A172 (cell line): ENCODE results near the gene HOXD1. TPM values are rescaled to one million over a fixed set of nuclear protein-coding genes. Genes with fewer than 3 reads are reported as not detected.
A peak's percentile ranks its signal among the peaks of the same experiment; 100 is the strongest.

ENCODE experiments used
- DNase-seq: peaks from one replicate; pipeline ENCODE4 v3.0.0-alpha.2; 2015; ENCODE audit warnings: low spot score
- total RNA-seq: library from RNA; depleted of rRNA; stranded (reverse); fragments of >200 nt; shearing (Covaris generic); gene quantifications from 2 replicates; pipeline ENCODE4 v1.2.3, GENCODE V29; 2014

Gene HOXD1
- total RNA-seq, 1 experiment from 2014 or later, result not detected

- no peak for DNase-seq
These were observed 23.0 kb upstream of the HOXD1 start for GRCh38 chr2:176165370-176166050.

GRCh38 chr2:176166272-176166671, 22.2 kb upstream of the HOXD1 start:
- no peak for DNase-seq

DNA sequence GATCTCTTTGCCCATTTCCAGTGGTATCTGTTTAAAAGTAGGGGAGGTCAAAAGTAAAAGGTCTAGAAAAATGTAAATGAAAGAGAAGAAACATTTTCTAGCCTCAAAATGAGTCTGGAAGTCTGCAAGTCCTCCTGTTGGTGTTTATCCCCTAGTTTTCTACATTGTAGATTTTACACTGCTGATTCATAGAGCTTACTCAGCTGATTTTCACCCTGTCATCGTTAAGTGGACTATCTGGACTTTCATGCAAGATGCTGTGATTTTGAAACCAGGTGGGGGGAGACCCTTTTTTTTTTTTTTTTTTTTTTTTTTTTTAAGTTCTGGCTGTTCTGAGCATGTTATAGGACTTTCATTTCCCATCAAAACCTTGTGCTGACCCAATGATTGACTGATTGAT, 21.1 kb upstream of the HOXD1 start:
- no peak for DNase-seq

DNA sequence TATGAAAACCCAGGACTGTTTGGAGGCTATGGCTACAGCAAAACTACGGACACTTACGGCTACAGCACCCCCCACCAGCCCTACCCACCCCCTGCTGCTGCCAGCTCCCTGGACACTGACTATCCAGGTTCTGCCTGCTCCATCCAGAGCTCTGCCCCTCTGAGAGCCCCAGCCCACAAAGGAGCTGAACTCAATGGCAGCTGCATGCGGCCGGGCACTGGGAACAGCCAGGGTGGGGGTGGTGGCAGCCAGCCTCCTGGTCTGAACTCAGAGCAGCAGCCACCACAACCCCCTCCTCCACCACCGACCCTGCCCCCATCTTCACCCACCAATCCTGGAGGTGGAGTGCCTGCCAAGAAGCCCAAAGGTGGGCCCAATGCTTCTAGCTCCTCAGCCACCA, 19.3 kb upstream of the HOXD1 start:
- DNase-seq, result no peak

DNA sequence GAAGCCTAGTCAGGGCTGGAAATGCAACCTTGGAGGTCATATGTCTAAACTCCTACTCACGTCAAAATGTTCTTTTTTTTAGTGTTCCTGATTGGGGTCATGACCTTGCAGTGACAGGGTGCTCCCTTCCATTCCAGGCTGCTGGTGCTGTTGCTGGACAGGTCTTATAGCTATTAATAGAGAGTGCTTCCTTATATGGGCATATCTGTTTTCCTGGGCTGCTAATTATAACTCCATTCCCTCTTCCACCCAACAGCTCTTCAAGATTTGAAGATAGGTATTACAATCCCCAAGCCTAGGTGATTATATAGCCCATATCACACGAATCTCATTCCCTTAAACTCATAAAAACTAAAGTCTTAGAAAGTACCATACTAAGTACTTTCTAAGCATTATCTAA, 18.8 kb upstream of the HOXD1 start:
- no peak for DNase-seq

GRCh38 chr2:176170602-176171305, 17.7 kb upstream of the HOXD1 start:
- DNase-seq, result no peak

DNA sequence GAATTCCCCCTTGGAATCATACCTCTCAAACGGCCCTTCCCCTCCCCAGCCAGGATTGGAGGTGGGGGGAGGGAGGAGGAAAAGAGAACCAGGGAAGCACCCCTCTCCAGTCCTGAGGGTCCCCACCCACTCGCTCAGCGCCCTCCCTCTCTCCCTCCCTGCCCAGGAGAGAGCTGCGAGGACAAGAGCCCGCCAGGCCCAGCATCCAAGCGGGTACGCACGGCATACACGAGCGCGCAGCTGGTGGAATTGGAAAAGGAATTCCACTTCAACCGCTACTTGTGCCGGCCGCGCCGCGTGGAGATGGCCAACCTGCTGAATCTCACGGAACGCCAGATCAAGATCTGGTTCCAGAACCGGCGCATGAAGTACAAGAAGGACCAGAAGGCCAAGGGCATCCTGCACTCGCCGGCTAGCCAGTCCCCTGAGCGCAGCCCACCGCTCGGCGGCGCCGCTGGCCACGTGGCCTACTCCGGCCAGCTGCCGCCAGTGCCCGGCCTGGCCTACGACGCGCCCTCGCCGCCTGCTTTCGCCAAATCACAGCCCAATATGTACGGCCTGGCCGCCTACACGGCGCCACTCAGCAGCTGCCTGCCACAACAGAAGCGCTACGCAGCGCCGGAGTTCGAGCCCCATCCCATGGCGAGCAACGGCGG, 17.0 kb upstream of the HOXD1 start:
- no peak for DNase-seq

- no peak for DNase-seq
These were observed 16.2 kb upstream of the HOXD1 start for GRCh38 chr2:176172007-176172894.

GRCh38 chr2:176172895-176173566, 15.4 kb upstream of the HOXD1 start:
- DNase-seq, result no peak

GRCh38 chr2:176173567-176174381, 14.7 kb upstream of the HOXD1 start:
- DNase-seq, result no peak

DNA sequence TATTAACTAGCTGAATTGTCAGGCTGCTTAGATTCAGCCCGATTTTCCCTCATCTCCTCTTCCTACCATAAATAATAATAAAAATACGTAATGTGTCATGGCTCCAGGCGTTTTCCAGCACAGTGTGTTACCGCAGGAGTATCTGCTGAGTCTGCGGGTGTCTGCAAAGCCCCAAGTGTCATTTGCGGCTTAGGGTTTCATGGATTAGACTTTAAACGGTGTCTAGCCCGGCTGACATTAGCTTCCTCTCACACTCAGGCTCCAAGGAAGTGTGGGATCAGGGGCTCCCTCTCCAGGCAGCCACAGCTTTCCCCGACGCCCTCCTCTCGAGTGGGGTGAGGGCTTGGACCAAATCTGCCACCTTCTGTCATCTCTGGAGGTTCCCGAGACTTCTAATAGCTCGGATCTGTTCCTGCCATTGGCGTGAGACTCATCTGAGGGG, 14.1 kb upstream of the HOXD1 start:
- DNase-seq, result no peak

GRCh38 chr2:176174824-176175708, 13.4 kb upstream of the HOXD1 start:
- DNase-seq, result no peak

DNA sequence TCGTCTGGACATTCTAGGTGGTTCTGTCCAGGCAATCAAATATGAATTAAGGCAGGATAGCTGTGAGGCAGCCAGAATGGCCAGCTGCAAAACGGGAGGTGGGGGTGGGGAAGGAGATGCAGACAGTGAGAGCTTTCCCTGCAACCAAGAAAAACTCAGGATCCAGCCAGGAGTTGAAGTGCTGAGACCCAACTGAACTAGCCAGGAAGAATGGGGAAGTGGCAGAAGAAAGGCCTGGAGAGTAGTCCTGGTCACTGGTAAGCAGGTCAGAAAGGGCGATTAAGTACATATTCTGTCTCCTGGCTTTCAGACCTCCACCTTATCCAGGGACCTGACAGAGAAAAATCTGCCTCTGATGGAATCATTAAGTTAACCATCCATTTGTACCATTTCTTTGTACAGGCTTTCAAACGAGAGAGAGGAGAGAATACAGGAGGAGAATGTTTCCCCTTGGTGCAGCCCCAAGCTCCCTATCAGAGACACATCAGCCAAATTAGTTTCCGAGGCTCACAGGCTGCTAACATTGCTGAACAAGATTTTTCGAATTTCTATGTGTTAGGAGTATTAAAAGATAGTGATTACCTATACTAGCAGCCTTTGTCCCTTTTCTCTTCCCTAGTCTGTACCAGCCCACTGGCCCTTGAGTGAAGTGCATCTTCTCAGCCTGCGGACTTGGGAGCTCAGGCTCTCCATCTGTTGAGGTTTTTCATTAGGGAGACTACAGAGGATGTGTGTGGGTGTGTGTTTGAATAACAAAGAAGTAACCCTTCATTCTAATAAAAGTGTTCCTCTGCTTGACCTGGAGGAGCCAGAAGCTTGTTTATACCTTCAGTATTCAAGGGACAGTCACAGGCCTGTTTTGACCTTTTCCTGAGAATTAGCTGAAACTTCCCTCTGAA, 12.5 kb upstream of the HOXD1 start:
- DNase-seq, result no peak

DNA sequence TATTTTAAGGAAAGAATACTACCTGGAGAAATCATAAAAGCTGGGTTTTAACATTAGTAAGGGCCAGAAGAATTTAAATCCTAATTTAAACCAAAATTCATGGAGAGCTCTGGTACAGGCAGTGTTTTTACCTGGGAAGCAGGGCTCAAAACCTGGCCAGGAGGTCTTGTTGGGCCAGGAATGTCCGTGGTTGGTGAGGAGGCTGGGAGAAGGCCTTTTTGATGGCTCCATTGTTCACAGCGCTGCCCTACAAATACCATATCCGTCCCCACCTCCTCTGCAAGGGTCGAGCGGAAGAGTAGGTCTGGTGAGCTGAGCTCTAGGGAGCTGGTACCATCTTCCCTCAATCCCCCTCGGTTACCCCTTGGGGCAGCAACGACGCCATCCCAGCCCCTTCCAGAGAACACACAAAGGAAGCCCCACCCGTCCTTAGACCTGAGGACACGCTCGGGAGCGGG, 10.9 kb upstream of the HOXD1 start:
- no peak for DNase-seq

DNA sequence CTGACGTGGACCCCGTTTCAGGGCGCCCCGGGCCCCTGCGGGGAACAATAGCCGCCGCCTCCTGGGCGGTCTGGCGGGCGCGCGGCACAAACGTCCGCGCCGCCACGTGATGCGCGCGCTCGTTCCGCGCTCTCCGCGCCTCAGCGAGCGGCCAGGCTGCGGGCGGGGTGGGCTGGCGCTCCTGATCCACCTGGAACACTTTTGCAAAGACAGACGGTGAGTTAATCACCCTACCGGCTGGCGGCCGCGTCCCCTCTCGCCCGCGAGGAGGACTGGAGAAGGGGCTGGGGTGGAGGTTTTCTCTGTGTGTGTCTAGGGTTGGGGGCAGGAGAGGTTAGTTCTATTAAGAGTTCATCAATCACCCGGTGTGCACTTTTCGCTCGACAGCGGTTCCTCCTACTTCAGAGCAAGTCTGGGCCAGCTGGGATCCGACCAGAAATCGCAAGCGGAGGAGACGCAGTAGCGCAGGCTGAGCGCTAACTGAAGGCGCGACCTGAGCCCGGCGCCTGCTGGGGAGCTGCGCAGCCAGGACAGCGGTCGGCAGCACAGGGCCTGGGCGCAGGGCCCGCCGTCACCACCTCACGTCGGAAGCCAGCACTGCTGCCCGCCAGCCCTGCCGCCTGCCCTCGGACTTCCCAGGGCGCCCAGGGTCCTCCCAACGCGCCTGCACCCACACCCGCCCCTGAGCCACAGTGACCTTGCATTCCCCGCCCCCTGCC, 10.3 kb upstream of the HOXD1 start:
- DNase-seq, result no peak

DNA sequence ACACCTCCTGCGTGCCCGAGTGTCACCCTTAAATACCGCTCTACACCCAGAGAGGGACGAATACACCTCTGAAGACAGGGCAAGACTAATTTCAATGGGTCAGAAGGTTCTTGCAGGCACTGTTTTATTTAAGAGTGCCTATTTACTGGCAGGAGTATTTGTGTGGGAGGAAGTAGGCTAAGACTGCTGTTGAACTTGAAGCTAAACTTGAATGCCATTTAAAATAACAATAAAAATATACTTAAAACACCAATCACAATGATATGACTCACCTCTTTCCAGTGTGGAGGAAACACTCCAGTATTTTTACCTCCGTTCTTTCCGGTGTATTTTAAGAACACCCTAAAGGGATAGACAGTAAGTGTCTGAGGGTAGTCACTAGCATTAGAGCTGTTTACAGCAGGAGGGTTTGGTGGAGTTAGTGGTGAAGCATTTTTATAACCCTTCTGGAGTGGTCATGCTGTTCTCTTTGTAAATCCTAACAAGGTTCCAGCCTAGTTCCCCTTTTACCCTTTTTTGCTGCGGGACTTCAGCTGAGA, 9.6 kb upstream of the HOXD1 start:
- DNase-seq, result peak; percentile 22

- no peak for DNase-seq
These were observed 6.9 kb upstream of the HOXD1 start for GRCh38 chr2:176181551-176181950.
